ENCODE results near the gene SNRK.

Gene SNRK

DNA sequence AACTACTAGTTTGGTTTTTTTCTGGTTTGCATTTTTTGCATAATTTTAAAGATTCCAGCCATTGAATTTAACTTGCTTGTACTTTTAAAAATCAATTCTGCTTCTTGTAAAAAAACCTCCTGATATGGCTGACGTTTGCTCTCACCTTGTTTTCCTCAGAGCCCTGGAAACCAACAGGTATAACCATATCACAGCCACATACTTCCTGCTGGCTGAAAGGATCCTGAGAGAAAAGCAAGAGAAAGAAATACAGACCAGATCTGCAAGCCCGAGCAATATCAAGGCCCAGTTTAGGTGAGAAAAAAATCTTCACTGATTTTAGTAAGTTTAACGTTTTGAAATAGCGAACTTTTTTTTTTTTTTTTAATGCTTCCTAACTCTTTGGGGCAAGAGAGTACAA lies 56.8 kb downstream of the SNRK start:
- CTCF ChIA-PET: no interaction called here
- POLR2A ChIA-PET: no interaction called here

DNA sequence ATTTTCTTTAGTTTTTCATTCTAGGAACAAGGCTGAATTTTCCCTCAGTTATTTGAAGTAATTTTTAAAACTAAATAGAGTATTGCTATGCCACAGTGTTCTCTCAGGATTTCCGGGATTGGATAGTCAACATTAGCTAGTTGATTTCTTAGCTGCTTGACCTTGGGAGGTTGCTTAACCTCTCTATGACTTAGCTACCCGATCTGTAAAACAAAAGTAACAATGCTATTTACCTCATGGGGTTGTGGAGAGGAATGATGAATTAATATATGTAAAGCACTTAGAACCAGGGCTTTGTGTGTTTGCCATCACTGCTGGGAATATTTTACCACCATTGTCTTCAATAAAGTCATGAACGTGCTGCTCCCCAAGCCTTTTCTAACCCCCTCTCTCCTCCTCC lies 57.5 kb downstream of the SNRK start:
- ChIA-PET POLR2A (no interaction called here), CTCF (no interaction called here)
- TF ChIP-seq, protein P1, sequence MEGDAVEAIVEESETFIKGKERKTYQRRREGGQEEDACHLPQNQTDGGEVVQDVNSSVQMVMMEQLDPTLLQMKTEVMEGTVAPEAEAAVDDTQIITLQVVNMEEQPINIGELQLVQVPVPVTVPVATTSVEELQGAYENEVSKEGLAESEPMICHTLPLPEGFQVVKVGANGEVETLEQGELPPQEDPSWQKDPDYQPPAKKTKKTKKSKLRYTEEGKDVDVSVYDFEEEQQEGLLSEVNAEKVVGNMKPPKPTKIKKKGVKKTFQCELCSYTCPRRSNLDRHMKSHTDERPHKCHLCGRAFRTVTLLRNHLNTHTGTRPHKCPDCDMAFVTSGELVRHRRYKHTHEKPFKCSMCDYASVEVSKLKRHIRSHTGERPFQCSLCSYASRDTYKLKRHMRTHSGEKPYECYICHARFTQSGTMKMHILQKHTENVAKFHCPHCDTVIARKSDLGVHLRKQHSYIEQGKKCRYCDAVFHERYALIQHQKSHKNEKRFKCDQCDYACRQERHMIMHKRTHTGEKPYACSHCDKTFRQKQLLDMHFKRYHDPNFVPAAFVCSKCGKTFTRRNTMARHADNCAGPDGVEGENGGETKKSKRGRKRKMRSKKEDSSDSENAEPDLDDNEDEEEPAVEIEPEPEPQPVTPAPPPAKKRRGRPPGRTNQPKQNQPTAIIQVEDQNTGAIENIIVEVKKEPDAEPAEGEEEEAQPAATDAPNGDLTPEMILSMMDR (IDR thresholded peaks at IDR 0.05; ENCODE audit: control extremely low read depth, extremely low read depth, low read depth, missing control alignments): no peak
- DNase-seq (ENCODE audit: extremely low spot score): no peak

More for the DNA sequence above, 56.8 kb downstream of the SNRK start:
- DNase-seq (ENCODE audit: extremely low spot score): no peak
- TF ChIP-seq, protein P1 (IDR thresholded peaks at IDR 0.05; ENCODE audit: control extremely low read depth, extremely low read depth, low read depth, missing control alignments): no peak

DNA sequence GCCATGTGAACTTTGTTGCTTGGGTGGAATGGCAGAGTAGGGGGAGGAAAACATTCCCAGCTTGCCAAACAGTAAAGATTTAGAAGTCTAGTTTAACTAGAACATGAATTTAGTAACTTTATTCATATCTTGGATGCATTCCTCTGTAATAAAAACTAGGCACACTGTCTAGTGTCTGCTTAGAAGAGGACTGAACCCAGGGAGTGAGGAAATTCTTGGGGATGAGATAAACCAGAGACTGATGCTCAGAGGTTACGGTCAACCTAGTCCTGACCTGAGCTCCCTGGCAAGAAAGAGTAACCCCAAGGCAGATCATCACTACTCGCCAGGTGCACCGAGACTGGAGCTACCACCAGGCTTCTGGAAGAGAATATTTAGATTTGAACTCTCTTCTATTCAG lies 58.2 kb downstream of the SNRK start:
- CTCF ChIA-PET: no interaction called here
- TF ChIP-seq, protein P1 (IDR thresholded peaks at IDR 0.05; ENCODE audit: control extremely low read depth, extremely low read depth, low read depth, missing control alignments): no peak
- DNase-seq (ENCODE audit: extremely low spot score): no peak
- POLR2A ChIA-PET: no interaction called here

DNA sequence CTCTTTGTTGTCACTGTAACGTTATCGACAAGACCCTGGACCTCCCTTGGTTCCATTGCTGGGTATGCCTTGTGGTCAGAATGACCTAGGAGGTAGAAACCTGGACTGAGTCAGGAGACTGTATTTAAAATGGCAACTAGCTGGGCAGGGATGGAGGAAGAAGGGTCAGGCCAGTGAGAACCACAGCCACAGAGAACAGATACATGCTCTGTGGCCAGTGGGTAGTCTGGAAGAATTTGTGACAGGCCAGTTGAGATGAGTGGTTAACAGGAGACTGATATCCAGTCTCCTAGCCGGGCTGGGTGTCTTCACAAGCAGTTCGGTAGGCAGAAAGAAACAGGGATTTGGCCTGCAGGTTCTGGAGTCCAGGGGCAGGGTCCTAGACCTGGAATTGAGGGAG lies 58.9 kb downstream of the SNRK start:
- ChIA-PET CTCF (interaction anchor here (1.4 kb wide), 1 partner anchor 11 kb away, joined by 3 read pairs; no protein-coding TSS in a partner anchor), POLR2A (no interaction called here)
- DNase-seq (ENCODE audit: extremely low spot score): no peak
- TF ChIP-seq, protein P1 (IDR thresholded peaks at IDR 0.05; ENCODE audit: control extremely low read depth, extremely low read depth, low read depth, missing control alignments): no peak

DNA sequence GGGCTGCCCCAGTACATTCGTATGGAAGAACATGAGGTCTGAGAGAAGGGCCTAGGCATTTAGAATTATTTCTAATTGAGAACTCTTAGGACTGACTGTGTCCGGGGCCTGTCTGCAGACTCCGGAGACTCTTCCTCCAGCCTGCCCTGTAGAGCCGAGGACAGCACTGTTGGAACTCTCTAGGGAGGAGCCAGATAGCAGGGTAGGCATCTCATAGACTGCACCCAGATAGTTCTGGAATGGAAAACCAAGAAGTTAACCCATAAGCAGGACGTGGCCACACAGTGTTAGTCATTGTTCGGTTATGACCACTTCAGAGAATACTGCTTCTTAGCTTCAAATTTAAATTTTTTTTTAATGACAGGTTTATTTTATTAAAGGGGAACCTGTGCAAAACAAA lies 59.5 kb downstream of the SNRK start:
- no peak for DNase-seq (ENCODE audit: extremely low spot score)
- TF ChIP-seq, protein P1 (IDR thresholded peaks at IDR 0.05; ENCODE audit: control extremely low read depth, extremely low read depth, low read depth, missing control alignments): no peak
- POLR2A ChIA-PET: no interaction called here
- CTCF ChIA-PET: interaction anchor here (0.8 to 1.4 kb wide), 3 partner anchors 10 to 27 kb away, joined by 3 read pairs; no protein-coding TSS in a partner anchor

DNA sequence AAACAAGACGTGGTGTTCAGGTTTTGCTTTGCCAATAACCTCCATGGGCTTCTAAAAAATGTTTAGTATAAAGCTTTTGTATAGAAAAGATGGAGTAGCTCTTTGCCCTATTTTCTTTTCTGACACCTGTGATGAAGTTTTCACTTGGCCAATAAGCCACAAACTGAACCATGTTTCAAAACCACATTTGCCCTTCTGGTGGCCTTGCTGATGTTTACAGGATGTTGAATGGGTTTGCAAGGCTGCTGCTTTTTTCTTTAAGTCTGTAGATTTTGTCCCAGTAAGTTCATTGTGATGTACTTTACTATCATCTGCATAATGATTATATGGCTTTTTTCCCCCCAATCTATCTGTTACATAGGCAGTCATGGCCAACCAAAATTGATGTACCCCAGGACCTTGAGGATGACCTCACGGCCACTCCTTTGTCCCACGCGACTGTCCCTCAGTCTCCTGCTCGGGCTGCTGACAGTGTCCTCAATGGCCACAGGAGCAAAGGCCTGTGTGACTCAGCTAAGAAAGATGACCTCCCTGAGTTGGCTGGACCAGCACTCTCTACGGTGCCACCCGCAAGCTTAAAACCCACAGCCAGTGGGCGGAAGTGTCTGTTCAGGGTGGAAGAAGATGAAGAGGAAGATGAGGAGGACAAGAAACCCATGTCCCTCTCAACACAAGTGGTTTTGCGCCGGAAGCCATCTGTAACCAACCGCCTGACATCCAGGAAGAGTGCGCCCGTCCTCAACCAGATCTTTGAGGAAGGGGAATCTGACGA lies 60.8 kb downstream of the SNRK start:
- ChIA-PET POLR2A (no interaction called here), CTCF (no interaction called here)
- TF ChIP-seq, protein P1 (IDR thresholded peaks at IDR 0.05; ENCODE audit: control extremely low read depth, extremely low read depth, low read depth, missing control alignments): no peak
- DNase-seq (ENCODE audit: extremely low spot score): no peak
